Spleen (tissue), 11 donors: ENCODE data around the gene C16orf87. TPM values are rescaled to one million over a fixed set of nuclear protein-coding genes. Genes with fewer than 3 reads are reported as not detected.

Experiments used
- DNase-seq: peaks from one replicate; pipeline ENCODE4 v3.0.0-alpha.2; 2020
- H3K27ac ChIP-seq, 8 donors: fragments of 200-600 bp; sonication (generic) in 7 of 8; 1 replicate in 4 of 8; 2 replicates in 4 of 8; pipeline versions ENCODE4 v1.5.0 to v1.8.0; 2016 to 2021; ENCODE audit warnings: inconsistent platforms in 4 of 8, mild to moderate bottlenecking in 4 of 8, moderate library complexity in 1 of 8
- H3K27me3 ChIP-seq, 7 donors: fragments of 200-600 bp; sonication (generic) in 6 of 7; replicated peaks in 1 of 7; 1 replicate in 4 of 7; 2 replicates in 3 of 7; pipeline versions ENCODE4 v1.5.0 to v1.8.0; 2016 to 2021; ENCODE audit warnings: inconsistent platforms in 3 of 7, mild to moderate bottlenecking in 1 of 7
- H3K36me3 ChIP-seq, 6 donors: fragments of 200-600 bp; sonication (generic) in 5 of 6; 1 replicate in 4 of 6; 2 replicates in 2 of 6; pipeline versions ENCODE4 v1.5.0 to v1.8.0; 2016 to 2021; ENCODE audit warnings: inconsistent platforms in 2 of 6
- H3K4me1 ChIP-seq, 6 donors: fragments of 200-600 bp; sonication (generic) in 5 of 6; 1 replicate in 3 of 6; 2 replicates in 3 of 6; pipeline versions ENCODE4 v1.5.0 to v1.8.0; 2016 to 2021; ENCODE audit warnings: inconsistent platforms in 3 of 6
- H3K4me3 ChIP-seq, 8 donors: fragments of 200-600 bp; sonication (generic) in 7 of 8; 1 replicate in 4 of 8; 2 replicates in 4 of 8; pipeline versions ENCODE4 v1.5.0 to v1.8.0; 2016 to 2021; ENCODE audit warnings: inconsistent platforms in 4 of 8, mild to moderate bottlenecking in 4 of 8, moderate library complexity in 2 of 8
- H3K9me3 ChIP-seq, 8 donors: fragments of 200-600 bp; sonication (generic) in 7 of 8; 1 replicate in 4 of 8; 2 replicates in 4 of 8; pipeline versions ENCODE4 v1.5.0 to v1.8.0; 2016 to 2021; ENCODE audit warnings: inconsistent platforms in 4 of 8
- POLR2A ChIP-seq, 3 donors: fragments of 450-650 bp; IDR thresholded peaks; one replicate each; pipeline ENCODE4 v1.5.1; 2017; ENCODE audit warnings: antibody characterized with exemption in 3 of 3, mild to moderate bottlenecking in 1 of 3
- POLR2AphosphoS5 ChIP-seq, 3 donors: sonication (generic); formaldehyde crosslinking; IDR thresholded peaks; one replicate each; pipeline ENCODE4 v1.5.1; 2017; ENCODE audit warnings: antibody characterized with exemption in 3 of 3
- WGBS, 5 donors: extraction: QIAGEN DNeasy Blood & Tissue Kit in 3 of 5; methylation state at CpG; one replicate each; pipeline versions ENCODE4 v1.1.5 to v1.1.7; 2013 to 2018; 5-methylcytosine and 5-hydroxymethylcytosine counted together
- intact Hi-C: fragments of 100-400 bp; cut with DNase I; formaldehyde crosslinking; loops from one replicate; pipeline ENCODE4 v1.15.0; 2023; ENCODE audit warnings: low total_unique reads
- polyA plus RNA-seq, 3 donors: library from polyadenylated mRNA; stranded (reverse); fragments of 200-250 nt; gene quantifications; one replicate each; pipeline ENCODE4 v1.2.1, GENCODE V29; 2013
- total RNA-seq, 7 donors: library from RNA; depleted of rRNA in 3 of 7; stranded (reverse); fragments of >200 nt in 3 of 7; fragmentation: NEBNext Ultra II Directional in 4 of 7; extraction: Animal tissue kit (Norgen Biotek cat#: 25700) in 4 of 7; gene quantifications; one replicate each; pipeline versions ENCODE4 v1.1.0 to v1.2.1, GENCODE V29; 2016 to 2021
- TF ChIP-seq, protein P1 (sequence below), 11 experiments: fragments of 200-600 bp in 7 of 11; fragments of 450-650 bp in 4 of 11; sonication (generic) in 4 of 11; IDR thresholded peaks in 8 of 11; conservative IDR thresholded peaks in 3 of 11; 1 replicate in 7 of 11; 2 replicates in 4 of 11; pipeline versions ENCODE4 v1.4.0 to v1.8.0; 2016 to 2021; ENCODE audit warnings: antibody characterized with exemption in 11 of 11, inconsistent platforms in 4 of 11, mild to moderate bottlenecking in 1 of 11
- donor health status: healthy with polysubstance abuse.
- donor health status: DM: no; HTN: no; CAD: no; lungs with moderate emphysema.
- donor health status: DM: no; HTN: no; CAD: no.
- donor health status: Bipolar disorder and iron deficiency.
- donor health status: healthy.
- donor health status: DM: no; HTN: no; CAD: no.
- donor health status: DM: yes; HTN: yes; CAD: no.

Gene C16orf87
- total and polyA plus RNA-seq, 10 donors: 7.2 to 10.3 (median 8.5) TPM

DNA sequence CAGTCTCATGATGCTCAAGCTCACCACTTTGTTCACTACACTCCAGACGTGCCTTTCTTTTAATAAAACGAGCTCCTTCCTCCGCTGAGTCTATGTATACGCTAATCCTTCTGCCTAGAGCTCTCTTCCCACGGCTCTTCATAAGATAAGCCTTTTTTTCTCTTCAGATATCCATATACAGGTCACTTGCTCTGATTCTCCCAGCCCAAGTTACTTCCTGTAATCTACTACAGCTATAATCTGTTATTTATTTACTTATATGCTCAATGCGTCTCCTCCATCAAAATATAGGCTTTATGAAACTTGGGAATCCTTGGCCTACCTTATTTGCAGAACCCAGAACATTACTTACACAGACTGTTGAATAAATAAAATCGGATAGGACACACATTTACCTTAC is 17.4 kb downstream of the C16orf87 start:
- WGBS, 5 donors: 92 to 99% (median 95%) methylated on average over 7 of the region's 7 CpGs
- Histone ChIP-seq H3K36me3 (peaks cover 0 to 3% (median 0%) of the 10 kb centered on the region in 6 donors), H3K4me1 (peaks cover 6 to 52% (median 28%) of the 10 kb centered on the region in 6 donors), H3K9me3 (peaks cover 0 to 7% (median 2%) of the 10 kb centered on the region in 8 donors), H3K27ac (no peak overlapping the region), H3K4me3 (no peak overlapping the region), H3K27me3 (no peaks in the 10 kb centered on the region)
- intact Hi-C loops: no loop called here
- TF ChIP-seq POLR2AphosphoS5 (IDR thresholded peaks at IDR 0.05) (no peak), POLR2A (IDR thresholded peaks at IDR 0.05) (no peak)
- TF ChIP-seq, protein P1, sequence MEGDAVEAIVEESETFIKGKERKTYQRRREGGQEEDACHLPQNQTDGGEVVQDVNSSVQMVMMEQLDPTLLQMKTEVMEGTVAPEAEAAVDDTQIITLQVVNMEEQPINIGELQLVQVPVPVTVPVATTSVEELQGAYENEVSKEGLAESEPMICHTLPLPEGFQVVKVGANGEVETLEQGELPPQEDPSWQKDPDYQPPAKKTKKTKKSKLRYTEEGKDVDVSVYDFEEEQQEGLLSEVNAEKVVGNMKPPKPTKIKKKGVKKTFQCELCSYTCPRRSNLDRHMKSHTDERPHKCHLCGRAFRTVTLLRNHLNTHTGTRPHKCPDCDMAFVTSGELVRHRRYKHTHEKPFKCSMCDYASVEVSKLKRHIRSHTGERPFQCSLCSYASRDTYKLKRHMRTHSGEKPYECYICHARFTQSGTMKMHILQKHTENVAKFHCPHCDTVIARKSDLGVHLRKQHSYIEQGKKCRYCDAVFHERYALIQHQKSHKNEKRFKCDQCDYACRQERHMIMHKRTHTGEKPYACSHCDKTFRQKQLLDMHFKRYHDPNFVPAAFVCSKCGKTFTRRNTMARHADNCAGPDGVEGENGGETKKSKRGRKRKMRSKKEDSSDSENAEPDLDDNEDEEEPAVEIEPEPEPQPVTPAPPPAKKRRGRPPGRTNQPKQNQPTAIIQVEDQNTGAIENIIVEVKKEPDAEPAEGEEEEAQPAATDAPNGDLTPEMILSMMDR (IDR thresholded peaks at IDR 0.05 in 8 of 11, conservative IDR thresholded peaks at IDR 0.05 in 3 of 11): no peak
- DNase-seq: no peak

DNA sequence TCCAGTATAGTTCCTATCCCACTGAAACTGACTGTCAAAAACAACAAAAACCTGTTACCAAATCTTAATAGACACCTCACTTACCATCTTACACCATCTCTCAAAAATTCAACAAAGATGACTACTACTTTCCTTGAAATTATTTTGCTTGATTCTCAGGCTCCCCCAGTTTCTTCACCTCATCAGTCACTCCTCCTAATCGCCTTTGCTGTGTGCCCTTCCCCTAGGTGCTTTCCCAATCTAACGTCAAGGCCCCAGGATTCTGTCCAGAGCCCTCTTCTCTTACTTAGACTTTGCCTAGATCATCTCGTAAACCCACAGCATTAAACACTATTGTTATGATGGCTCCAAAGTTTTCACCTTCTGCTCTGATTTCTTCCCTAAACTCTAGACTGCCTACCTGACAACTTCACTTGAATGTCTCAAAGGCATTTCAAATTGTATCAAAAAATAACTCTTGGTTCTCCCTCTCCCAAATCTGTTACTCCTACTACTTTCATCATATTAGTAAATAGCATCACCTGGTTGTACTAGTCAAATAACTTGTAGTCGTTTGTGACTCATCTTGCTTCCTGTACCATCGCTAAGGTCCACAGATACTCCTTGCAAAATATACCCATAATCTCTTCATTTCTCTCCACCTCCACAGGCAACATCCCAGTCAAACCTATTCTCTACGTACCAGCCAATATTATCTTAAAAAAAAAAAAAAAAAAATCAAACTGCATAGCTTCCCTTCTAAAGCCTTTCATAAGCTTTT is 18.0 kb downstream of the C16orf87 start:
- intact Hi-C loops: no loop called here
- H3K4me1 ChIP-seq: peaks cover 6 to 53% (median 29%) of the 10 kb centered on the region in 6 donors
- DNase-seq: no peak
- peaks cover 0 to 7% (median 2%) of the 10 kb centered on the region in 8 donors for H3K9me3 ChIP-seq
- no peaks in the 10 kb centered on the region for H3K27me3 ChIP-seq
- 69 to 80% (median 76%) methylated on average over 6 of the region's 6 CpGs for WGBS, 5 donors
- TF ChIP-seq, protein P1 (IDR thresholded peaks at IDR 0.05 in 8 of 11, conservative IDR thresholded peaks at IDR 0.05 in 3 of 11): no peak
- TF ChIP-seq POLR2A (IDR thresholded peaks at IDR 0.05): no peak
- TF ChIP-seq POLR2AphosphoS5 (IDR thresholded peaks at IDR 0.05): no peak
- H3K4me3 ChIP-seq: no peak overlapping the region
- no peak overlapping the region for H3K27ac ChIP-seq
- peaks cover 0 to 3% (median 0%) of the 10 kb centered on the region in 6 donors for H3K36me3 ChIP-seq

DNA sequence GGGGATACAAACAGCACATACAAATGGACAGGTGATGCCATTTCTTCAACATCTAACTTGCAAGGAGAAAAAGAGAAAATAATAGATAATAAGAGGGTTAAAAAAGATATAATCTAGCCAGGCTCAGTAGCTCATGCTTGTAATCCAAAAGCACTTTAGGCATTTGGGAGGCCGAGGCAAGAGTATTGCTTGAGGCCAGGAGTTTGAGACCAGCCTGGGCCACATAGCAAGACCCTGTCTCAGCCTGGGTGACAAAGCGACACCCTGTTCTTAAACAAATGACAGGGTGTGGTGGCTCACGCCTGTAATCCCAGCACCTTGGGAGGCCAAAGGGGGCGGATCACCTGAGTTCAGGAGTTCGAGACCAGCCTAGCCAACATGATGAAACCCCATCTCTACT is 19.3 kb downstream of the C16orf87 start:
- intact Hi-C loops: no loop called here
- peaks cover 6 to 53% (median 29%) of the 10 kb centered on the region in 6 donors for H3K4me1 ChIP-seq
- DNase-seq: no peak
- H3K36me3 ChIP-seq: peaks cover 0 to 10% (median 0%) of the 10 kb centered on the region in 6 donors
- no peak overlapping the region for H3K4me3 ChIP-seq
- no peak for TF ChIP-seq POLR2A (IDR thresholded peaks at IDR 0.05)
- TF ChIP-seq, protein P1 (IDR thresholded peaks at IDR 0.05 in 8 of 11, conservative IDR thresholded peaks at IDR 0.05 in 3 of 11): no peak
- TF ChIP-seq POLR2AphosphoS5 (IDR thresholded peaks at IDR 0.05): no peak
- 91 to 100% (median 95%) methylated on average over 5 of the region's 5 CpGs for WGBS, 5 donors
- H3K9me3 ChIP-seq: peaks cover 0 to 7% (median 2%) of the 10 kb centered on the region in 8 donors
- no peak overlapping the region for H3K27ac ChIP-seq
- H3K27me3 ChIP-seq: no peaks in the 10 kb centered on the region

DNA sequence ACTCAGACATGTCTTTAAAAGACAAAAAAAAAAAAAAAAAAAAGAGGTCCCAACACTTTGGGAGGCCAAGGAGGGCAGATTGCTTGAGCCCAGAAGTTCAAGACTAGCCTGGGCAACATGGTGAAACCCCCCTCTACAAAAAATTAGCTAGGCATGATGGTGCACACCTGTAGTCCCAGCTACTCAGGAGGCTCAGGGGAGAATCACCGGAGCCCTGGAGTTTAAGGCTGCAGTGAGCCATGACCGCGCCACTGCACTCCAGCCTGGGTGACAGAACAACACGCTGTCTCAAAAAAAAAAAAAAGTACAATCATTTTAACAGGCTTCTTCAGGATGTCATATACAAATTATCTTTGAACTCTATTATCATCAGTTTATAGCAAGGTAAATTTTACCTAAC is 22.0 kb downstream of the C16orf87 start:
- intact Hi-C loops: loop anchor here (10.0 kb wide), 1 partner anchor 114 kb away; no protein-coding TSS in a partner anchor
- H3K27me3 ChIP-seq: no peaks in the 10 kb centered on the region
- H3K9me3 ChIP-seq: no peaks in the 10 kb centered on the region
- peak overlapping the region in 1 of 8 donors; percentile 12 for H3K27ac ChIP-seq
- 66 to 92% (median 89%) methylated on average over 4 of the region's 4 CpGs for WGBS, 5 donors
- peaks cover 6 to 30% (median 22%) of the 10 kb centered on the region in 6 donors for H3K4me1 ChIP-seq
- H3K4me3 ChIP-seq: no peak overlapping the region
- TF ChIP-seq, protein P1 (IDR thresholded peaks at IDR 0.05 in 8 of 11, conservative IDR thresholded peaks at IDR 0.05 in 3 of 11): no peak
- no peak for TF ChIP-seq POLR2A (IDR thresholded peaks at IDR 0.05)
- TF ChIP-seq POLR2AphosphoS5 (IDR thresholded peaks at IDR 0.05): peak in 1 of 3 donors; percentile 34
- H3K36me3 ChIP-seq: peaks cover 0 to 10% (median 0%) of the 10 kb centered on the region in 6 donors
- peak; percentile 79 for DNase-seq
